GM10266 (cell line): ENCODE measurements around the gene RASL12.

Source experiments
- DNase-seq: peaks from one replicate; pipeline ENCODE4 v3.0.0; 2012; ENCODE audit errors: extremely low spot score
- TF ChIP-seq, protein P1 (sequence below): IDR thresholded peaks from 2 replicates; pipeline ENCODE4 v1.5.1; 2012; ENCODE audit warnings: mild to moderate bottlenecking, low read depth; ENCODE audit not compliant: control insufficient read depth, insufficient read depth; ENCODE audit errors: missing control alignments

RASL12 gene

DNA sequence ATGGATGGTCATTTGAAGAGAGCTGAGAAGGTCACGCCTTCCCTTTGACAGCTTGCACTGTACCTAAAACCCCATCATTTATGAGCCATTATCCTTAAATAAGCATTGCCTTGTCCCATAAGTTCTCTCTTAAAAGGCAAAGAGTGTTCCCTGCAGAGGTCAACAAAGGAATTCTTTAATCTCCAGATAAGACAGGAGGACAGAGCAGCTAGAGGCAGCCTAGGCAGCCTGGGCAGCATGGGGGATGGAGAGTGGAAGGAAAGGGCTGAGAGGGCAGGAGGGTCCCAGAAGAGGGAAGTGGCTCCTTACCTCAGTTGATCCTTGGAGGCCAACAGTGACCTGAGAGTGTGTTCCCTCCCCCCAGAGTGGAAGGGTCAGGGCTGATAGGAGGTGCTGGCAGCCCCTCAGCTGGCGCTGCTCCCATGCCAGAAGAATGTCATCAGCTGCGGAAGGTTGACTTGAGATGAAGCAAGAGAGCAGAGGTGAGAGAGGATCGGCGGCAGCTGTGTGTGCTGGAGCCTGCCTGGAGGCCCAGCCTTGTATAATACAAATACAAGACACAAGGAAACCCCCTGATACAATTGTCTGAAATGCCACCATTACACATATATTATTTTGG, 21.5 kb upstream of the RASL12 start:
- TF ChIP-seq, protein P1, sequence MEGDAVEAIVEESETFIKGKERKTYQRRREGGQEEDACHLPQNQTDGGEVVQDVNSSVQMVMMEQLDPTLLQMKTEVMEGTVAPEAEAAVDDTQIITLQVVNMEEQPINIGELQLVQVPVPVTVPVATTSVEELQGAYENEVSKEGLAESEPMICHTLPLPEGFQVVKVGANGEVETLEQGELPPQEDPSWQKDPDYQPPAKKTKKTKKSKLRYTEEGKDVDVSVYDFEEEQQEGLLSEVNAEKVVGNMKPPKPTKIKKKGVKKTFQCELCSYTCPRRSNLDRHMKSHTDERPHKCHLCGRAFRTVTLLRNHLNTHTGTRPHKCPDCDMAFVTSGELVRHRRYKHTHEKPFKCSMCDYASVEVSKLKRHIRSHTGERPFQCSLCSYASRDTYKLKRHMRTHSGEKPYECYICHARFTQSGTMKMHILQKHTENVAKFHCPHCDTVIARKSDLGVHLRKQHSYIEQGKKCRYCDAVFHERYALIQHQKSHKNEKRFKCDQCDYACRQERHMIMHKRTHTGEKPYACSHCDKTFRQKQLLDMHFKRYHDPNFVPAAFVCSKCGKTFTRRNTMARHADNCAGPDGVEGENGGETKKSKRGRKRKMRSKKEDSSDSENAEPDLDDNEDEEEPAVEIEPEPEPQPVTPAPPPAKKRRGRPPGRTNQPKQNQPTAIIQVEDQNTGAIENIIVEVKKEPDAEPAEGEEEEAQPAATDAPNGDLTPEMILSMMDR = no peak
- no peak for DNase-seq

DNA sequence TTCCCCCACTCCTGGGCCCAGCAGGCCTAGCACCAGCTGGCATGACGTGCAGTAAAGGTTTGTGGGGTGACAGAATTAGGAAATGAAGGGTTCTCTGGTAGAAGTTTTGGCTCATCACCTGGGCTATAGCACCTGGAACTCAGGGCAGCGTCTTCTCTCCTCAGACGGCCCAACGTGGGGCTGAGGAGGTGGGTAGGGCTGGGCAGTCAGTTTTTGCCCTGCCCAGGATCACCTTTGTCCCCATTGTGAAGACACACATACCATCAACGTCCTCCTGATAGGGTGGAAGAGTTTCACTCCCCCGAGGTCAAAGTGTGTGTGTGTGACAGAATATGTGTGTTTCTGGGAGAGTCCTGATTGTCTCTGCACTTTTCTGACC, 20.8 kb upstream of the RASL12 start:
- TF ChIP-seq, protein P1 = no peak
- no peak for DNase-seq

DNA sequence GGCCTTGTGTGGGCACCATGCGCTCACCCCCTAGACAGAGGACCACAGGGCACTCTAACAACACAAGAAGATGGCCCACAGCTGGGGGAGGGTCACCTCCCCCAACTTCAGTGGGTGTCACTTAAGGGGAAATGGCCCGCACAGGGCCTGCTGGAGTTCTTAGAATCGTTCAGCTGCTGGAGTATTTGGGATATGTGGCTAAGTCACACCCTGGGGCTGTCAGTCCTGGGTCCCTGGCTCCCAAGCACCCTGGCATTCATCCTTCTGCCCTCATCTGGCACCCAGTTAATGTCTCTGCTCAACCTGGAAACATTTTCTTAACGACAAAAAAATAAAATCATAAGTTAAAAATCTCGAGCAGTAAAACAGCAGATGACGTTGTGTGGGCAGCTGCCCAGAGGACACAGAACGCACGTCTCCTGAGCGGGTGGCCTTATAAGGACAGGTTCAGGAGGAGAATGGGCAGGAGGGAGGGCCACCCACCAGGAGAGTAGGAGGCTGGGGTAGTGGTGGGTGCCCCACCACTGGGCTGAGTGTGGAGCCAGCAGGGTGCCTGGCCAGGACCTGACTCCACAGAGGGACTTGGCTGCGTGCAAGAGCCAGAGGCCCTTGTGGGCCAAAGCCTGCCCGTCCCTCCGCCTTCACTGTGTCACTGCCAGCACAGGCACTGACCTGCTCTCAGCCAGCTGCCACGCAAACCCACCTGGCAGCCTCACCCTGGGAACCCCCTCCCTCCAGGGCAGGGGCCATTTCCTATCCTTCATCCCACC, 20.3 kb upstream of the RASL12 start:
- TF ChIP-seq, protein P1 = no peak
- no peak for DNase-seq

DNA sequence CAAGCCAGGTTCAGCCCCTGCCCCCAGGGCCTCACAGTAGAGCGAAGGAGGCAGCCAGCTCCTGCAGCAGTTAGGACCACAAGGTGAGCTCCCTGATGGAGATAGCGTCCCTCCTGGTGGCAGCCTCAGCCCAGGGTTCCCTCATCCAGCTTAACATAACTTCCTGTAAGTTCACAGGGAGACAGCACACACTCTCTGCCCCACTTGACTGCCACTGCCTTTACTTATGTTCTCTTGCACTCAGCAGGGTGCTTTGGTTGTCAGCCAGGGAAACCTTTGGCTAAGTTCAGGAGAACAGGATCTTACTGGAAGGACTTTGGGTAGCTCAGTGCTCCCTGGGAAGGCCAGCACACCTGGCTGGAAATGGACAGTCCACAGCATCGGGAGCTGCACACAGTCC, 19.6 kb upstream of the RASL12 start:
- DNase-seq = no peak
- TF ChIP-seq, protein P1 = no peak

DNA sequence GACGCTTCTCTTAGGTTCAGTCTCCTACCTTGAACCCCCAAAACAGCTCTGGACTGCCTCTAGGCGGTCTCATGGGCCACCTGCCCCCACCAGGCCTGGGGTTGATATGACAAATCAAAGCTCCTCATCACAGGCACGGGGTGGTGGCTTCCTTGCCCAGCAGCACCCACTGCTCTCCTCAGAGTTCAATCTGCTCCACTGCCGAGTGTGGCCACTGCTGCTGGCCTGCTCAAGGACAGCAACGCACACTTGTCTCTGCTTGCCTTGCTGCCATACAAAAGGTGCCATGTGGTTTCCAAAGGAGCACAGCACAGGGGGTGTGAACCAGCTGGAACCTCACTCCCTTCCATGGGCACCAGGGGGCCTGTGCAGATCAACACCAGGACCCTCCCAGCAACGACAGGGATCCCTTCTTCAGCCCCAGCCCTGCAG, 18.9 kb upstream of the RASL12 start:
- TF ChIP-seq, protein P1 = no peak
- no peak for DNase-seq

DNA sequence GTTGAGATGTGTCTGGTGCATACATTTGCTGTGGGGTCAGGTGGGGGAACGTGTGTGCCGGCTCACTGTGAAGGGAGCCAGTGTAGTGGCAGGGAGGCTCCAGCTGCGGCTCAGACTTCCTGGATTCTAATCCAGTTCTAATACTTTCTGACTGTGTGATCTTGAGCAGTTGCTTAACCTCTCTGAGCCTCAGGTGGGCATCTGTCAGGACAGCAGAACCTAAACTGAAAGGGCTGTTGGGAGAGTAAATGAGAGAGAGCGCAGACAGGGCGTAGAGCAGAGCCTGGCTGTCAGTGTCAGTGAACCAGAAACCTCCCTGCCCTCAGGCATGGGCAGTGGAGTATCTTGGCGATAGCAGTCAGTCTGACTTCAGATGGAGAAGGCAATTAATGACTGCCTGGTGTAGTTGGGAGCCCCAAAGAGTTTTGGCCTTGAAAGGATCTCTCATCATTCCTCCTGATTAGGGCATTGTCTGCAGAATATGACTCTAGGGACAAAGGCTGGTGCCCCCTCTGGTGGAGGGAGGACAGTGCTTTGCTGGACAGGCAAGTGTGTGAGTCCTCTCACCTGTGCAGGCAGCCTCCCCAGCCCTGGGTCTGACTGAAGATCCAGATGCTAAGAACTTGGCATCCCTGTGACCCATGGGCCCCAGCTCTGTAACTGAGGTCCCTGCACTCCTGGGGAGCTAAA, 18.3 kb upstream of the RASL12 start:
- TF ChIP-seq, protein P1 = peak; percentile 41
- DNase-seq = no peak
